ENCODE results near the gene LRRC36.
"Not testable (repeated sequence)": the region's sequence is repeated elsewhere in the genome, so short reads cannot be mapped to it uniquely, and the experiment has no call there.

Gene LRRC36

GRCh38 chr16:67342616-67343015, 16.0 kb downstream of the LRRC36 start:
- TF ChIP-seq CTCF (IDR thresholded peaks at IDR 0.05; ENCODE audit: low read depth, low read length, missing control alignments): no peak
- H3K4me3 ChIP-seq (replicated peaks; ENCODE audit: low read depth, low read length): no peak overlapping the region
- no peak for DNase-seq (ENCODE audit: extremely low read depth, low read depth)

- no peak for DNase-seq (ENCODE audit: extremely low read depth, low read depth)
- no peak overlapping the region for H3K4me3 ChIP-seq (replicated peaks; ENCODE audit: low read depth, low read length)
- no peak for TF ChIP-seq CTCF (IDR thresholded peaks at IDR 0.05; ENCODE audit: low read depth, low read length, missing control alignments)
These were observed 18.8 kb downstream of the LRRC36 start for GRCh38 chr16:67345401-67345800.

GRCh38 chr16:67346341-67346740, 19.7 kb downstream of the LRRC36 start:
- no peak for DNase-seq (ENCODE audit: extremely low read depth, low read depth)
- no peak overlapping the region for H3K4me3 ChIP-seq (replicated peaks; ENCODE audit: low read depth, low read length)
- TF ChIP-seq CTCF (IDR thresholded peaks at IDR 0.05; ENCODE audit: low read depth, low read length, missing control alignments): no peak

- TF ChIP-seq CTCF (IDR thresholded peaks at IDR 0.05; ENCODE audit: low read depth, low read length, missing control alignments): peak; percentile 41
- no peak overlapping the region for H3K4me3 ChIP-seq (replicated peaks; ENCODE audit: low read depth, low read length)
- DNase-seq (ENCODE audit: extremely low read depth, low read depth): no peak
These were observed 22.6 kb downstream of the LRRC36 start for GRCh38 chr16:67349172-67349571.

- no peak overlapping the region for H3K4me3 ChIP-seq (replicated peaks; ENCODE audit: low read depth, low read length)
- TF ChIP-seq CTCF (IDR thresholded peaks at IDR 0.05; ENCODE audit: low read depth, low read length, missing control alignments): no peak
- DNase-seq (ENCODE audit: extremely low read depth, low read depth): no peak
These were observed 23.7 kb downstream of the LRRC36 start for GRCh38 chr16:67350324-67350723.

GRCh38 chr16:67352463-67352862, 25.8 kb downstream of the LRRC36 start:
- DNase-seq (ENCODE audit: extremely low read depth, low read depth); H3K4me3 ChIP-seq (replicated peaks; ENCODE audit: low read depth, low read length): not testable (repeated sequence)

- no peak for DNase-seq (ENCODE audit: extremely low read depth, low read depth)
- H3K4me3 ChIP-seq (replicated peaks; ENCODE audit: low read depth, low read length): no peak overlapping the region
- TF ChIP-seq CTCF (IDR thresholded peaks at IDR 0.05; ENCODE audit: low read depth, low read length, missing control alignments): no peak
These were observed 29.8 kb downstream of the LRRC36 start for GRCh38 chr16:67356396-67356795.

Data from HFF-Myc (cell line).